CD14-positive monocyte (primary cell): ENCODE measurements around the gene ARHGAP33. TPM values are rescaled to one million over a fixed set of nuclear protein-coding genes. Genes with fewer than 3 reads are reported as not detected.

Experiments used
- DNase-seq, 3 donors: peaks; one replicate each; pipeline ENCODE4 v3.0.0-alpha.2; 2011 to 2022
- H2AFZ ChIP-seq: 2 replicates; pipeline ENCODE4 v1.6.0; 2012; ENCODE audit warnings: mild to moderate bottlenecking, low read depth, low read length, inconsistent platforms; ENCODE audit not compliant: insufficient read depth, poor library complexity, severe bottlenecking
- H3K27ac ChIP-seq, 2 donors: 1 replicate in 1 of 2; 2 replicates in 1 of 2; pipeline ENCODE4 v1.5.1; 2012 to 2013; ENCODE audit warnings: low read length in 2 of 2, control low read depth in 1 of 2, inconsistent platforms in 1 of 2, low read depth in 1 of 2, mild to moderate bottlenecking in 1 of 2
- H3K27me3 ChIP-seq, 2 donors: one replicate each; pipeline versions ENCODE4 v1.6.0 to v1.6.1; 2011 to 2013; ENCODE audit warnings: low read length in 2 of 2; ENCODE audit not compliant: control insufficient read depth in 2 of 2, insufficient read depth in 2 of 2
- H3K36me3 ChIP-seq, 2 donors: replicated peaks in 1 of 2; 1 replicate in 1 of 2; 2 replicates in 1 of 2; pipeline versions ENCODE4 v1.5.1 to v1.6.1; 2012 to 2013; ENCODE audit warnings: low read length in 2 of 2, control low read depth in 1 of 2, inconsistent platforms in 1 of 2, mild to moderate bottlenecking in 1 of 2; ENCODE audit not compliant: insufficient read depth in 2 of 2, control insufficient read depth in 1 of 2
- H3K4me1 ChIP-seq, 2 donors: 1 replicate in 1 of 2; 2 replicates in 1 of 2; pipeline versions ENCODE4 v1.5.1 to v1.6.1; 2012 to 2013; ENCODE audit warnings: low read length in 2 of 2, control low read depth in 1 of 2, inconsistent platforms in 1 of 2, mild to moderate bottlenecking in 1 of 2, moderate library complexity in 1 of 2; ENCODE audit not compliant: insufficient read depth in 2 of 2, control insufficient read depth in 1 of 2
- H3K4me2 ChIP-seq: replicated peaks from 2 replicates; pipeline ENCODE3; 2012; ENCODE audit warnings: low read length, moderate library complexity, mild to moderate bottlenecking; ENCODE audit not compliant: poor library complexity, severe bottlenecking; ENCODE audit errors: extremely low read depth
- H3K4me3 ChIP-seq, 3 experiments: fragments of 200-600 bp in 1 of 3; sonication (generic) in 1 of 3; replicated peaks in 1 of 3; 1 replicate in 2 of 3; 2 replicates in 1 of 3; pipeline ENCODE4 v1.5.1; 2011 to 2013; ENCODE audit warnings: low read length in 3 of 3, mild to moderate bottlenecking in 3 of 3, control low read depth in 2 of 3, low read depth in 2 of 3, inconsistent platforms in 1 of 3, moderate library complexity in 1 of 3
- H3K79me2 ChIP-seq: 2 replicates; pipeline ENCODE4 v1.6.0; 2012; ENCODE audit warnings: mild to moderate bottlenecking, control low read depth, inconsistent platforms, low read length, moderate library complexity; ENCODE audit not compliant: insufficient read depth
- H3K9ac ChIP-seq: 2 replicates; pipeline ENCODE4 v1.6.0; 2017; ENCODE audit warnings: low read length, mild to moderate bottlenecking; ENCODE audit not compliant: insufficient read depth, poor library complexity, severe bottlenecking
- H3K9me3 ChIP-seq, 2 donors: replicated peaks in 1 of 2; 1 replicate in 1 of 2; 2 replicates in 1 of 2; pipeline versions ENCODE4 v1.5.1 to v1.6.1; 2012 to 2013; ENCODE audit warnings: low read length in 2 of 2, control low read depth in 1 of 2; ENCODE audit not compliant: control insufficient read depth in 1 of 2, insufficient read depth in 1 of 2
- H4K20me1 ChIP-seq: 2 replicates; pipeline ENCODE4 v1.6.0; 2012; ENCODE audit warnings: mild to moderate bottlenecking, low read length, control low read depth, moderate library complexity; ENCODE audit not compliant: insufficient read depth
- H3K27ac Mint-ChIP-seq, 7 donors: one replicate each; pipeline ENCODE4 v1.8.0; 2020; ENCODE audit warnings: mild to moderate bottlenecking in 7 of 7, mixed read lengths in 7 of 7, moderate library complexity in 6 of 7, inconsistent platforms in 2 of 7
- H3K27me3 Mint-ChIP-seq, 3 donors: one replicate each; pipeline ENCODE4 v1.8.0; 2021 to 2022; ENCODE audit warnings: low read depth in 3 of 3, mild to moderate bottlenecking in 3 of 3, mixed read lengths in 3 of 3, moderate library complexity in 3 of 3, inconsistent platforms in 1 of 3
- H3K36me3 Mint-ChIP-seq, 2 donors: one replicate each; pipeline ENCODE4 v1.8.0; 2020; ENCODE audit warnings: mixed read lengths in 2 of 2, inconsistent platforms in 1 of 2, mild to moderate bottlenecking in 1 of 2
- H3K4me1 Mint-ChIP-seq: one replicate; pipeline ENCODE4 v1.8.0; 2020; ENCODE audit warnings: mild to moderate bottlenecking, mixed read lengths
- H3K4me3 Mint-ChIP-seq, 2 donors: one replicate each; pipeline ENCODE4 v1.8.0; 2020; ENCODE audit warnings: mild to moderate bottlenecking in 2 of 2, mixed read lengths in 2 of 2, moderate library complexity in 1 of 2
- H3K9me3 Mint-ChIP-seq, 7 donors: one replicate each; pipeline ENCODE4 v1.8.0; 2020 to 2022; ENCODE audit warnings: mixed read lengths in 7 of 7, mild to moderate bottlenecking in 6 of 7, moderate library complexity in 6 of 7, inconsistent platforms in 2 of 7
- CTCF ChIP-seq: fragments of 200-600 bp; IDR thresholded peaks from one replicate; pipeline ENCODE4 v1.8.0; 2022; ENCODE audit warnings: antibody characterized with exemption, mild to moderate bottlenecking
- WGBS: methylation state at CpG from one replicate; pipeline ENCODE4 v1.1.5; 2013; ENCODE audit warnings: missing lambda C conversion rate; ENCODE audit not compliant: insufficient coverage; 5-methylcytosine and 5-hydroxymethylcytosine counted together
- intact Hi-C, 2 donors: fragments of 100-400 bp; cut with micrococcal nuclease; formaldehyde crosslinking; loops; one replicate each; pipeline versions ENCODE4 v1.15.0 to v1.15.1; 2023
- polyA plus RNA-seq, 3 donors: library from polyadenylated mRNA; depleted of rRNA in 1 of 3; unstranded in 2 of 3; stranded (reverse) in 1 of 3; fragments of 300-500 nt in 2 of 3; fragments of >200 nt in 1 of 3; fragmentation: Illumina TruSeq in 2 of 3; gene quantifications; 1 replicate in 2 of 3; 2 replicates in 1 of 3; pipeline ENCODE4 v1.2.3, GENCODE V29; 2012 to 2021

The ARHGAP33 gene
- polyA plus RNA-seq, 3 donors, result 8.6 TPM; not detected in 2

GRCh38 chr19:35755131-35755549, 20.2 kb upstream of the ARHGAP33 start:
- no peak for DNase-seq
- Histone ChIP-seq H3K36me3 (peaks cover 26 to 30% of the 10 kb centered on the region in 2 donors), H3K9me3 (no peaks in the 10 kb centered on the region), H3K9ac (no peak overlapping the region), H3K4me1 (peaks cover 29 to 41% of the 10 kb centered on the region in 2 donors), H3K79me2 (peaks cover 12% of the 10 kb centered on the region), H4K20me1 (peaks cover 12% of the 10 kb centered on the region), H3K27me3 (peaks cover 9 to 21% of the 10 kb centered on the region in 2 donors), H3K27ac (no peak overlapping the region), H3K4me3 (peak overlapping the region in 1 of 3 experiments; percentile 100), H3K4me2 (peak overlapping the region; percentile 93), H2AFZ (no peak overlapping the region)
- H3K27me3 Mint-ChIP-seq, result peaks cover 18 to 33% (median 25%) of the 10 kb centered on the region in 3 donors
- peak overlapping the region; percentile 47 to 85 for H3K4me3 Mint-ChIP-seq
- no peak for TF ChIP-seq CTCF
- peaks cover 0 to 8% (median 3%) of the 10 kb centered on the region in 7 donors for H3K9me3 Mint-ChIP-seq
- intact Hi-C loops, result loop anchor here in 1 of 2 donors (5.0 to 10.0 kb wide), 2 partner anchors 257 to 360 kb away; partner anchors contain the start of genes ALKBH6, OVOL3, POLR2I and TBCB
- peaks cover 34% of the 10 kb centered on the region for H3K4me1 Mint-ChIP-seq
- peak overlapping the region in 1 of 7 donors; percentile 2 for H3K27ac Mint-ChIP-seq
- WGBS, result 77% methylated on average over 16 of the region's 17 CpGs
- H3K36me3 Mint-ChIP-seq, result peaks cover 34 to 42% of the 10 kb centered on the region in 2 donors

- intact Hi-C loops, result loop anchor here in 1 of 2 donors (5.0 to 10.0 kb wide), 2 partner anchors 257 to 359 kb away; partner anchors contain the start of genes ALKBH6, OVOL3, POLR2I and TBCB
- Histone ChIP-seq H3K27ac (no peak overlapping the region), H3K79me2 (peaks cover 12% of the 10 kb centered on the region), H3K9ac (no peak overlapping the region), H3K9me3 (no peaks in the 10 kb centered on the region), H3K36me3 (peaks cover 26 to 36% of the 10 kb centered on the region in 2 donors), H3K4me2 (peak overlapping the region; percentile 93), H4K20me1 (peaks cover 12% of the 10 kb centered on the region), H3K4me3 (peak overlapping the region in 1 of 3 experiments; percentile 100), H3K4me1 (peaks cover 29 to 41% of the 10 kb centered on the region in 2 donors), H2AFZ (no peak overlapping the region), H3K27me3 (peaks cover 9 to 21% of the 10 kb centered on the region in 2 donors)
- H3K36me3 Mint-ChIP-seq, result peaks cover 35 to 46% of the 10 kb centered on the region in 2 donors
- H3K4me1 Mint-ChIP-seq, result peaks cover 32% of the 10 kb centered on the region
- H3K4me3 Mint-ChIP-seq, result peak overlapping the region; percentile 56 to 88
- peaks cover 18 to 30% (median 25%) of the 10 kb centered on the region in 3 donors for H3K27me3 Mint-ChIP-seq
- H3K27ac Mint-ChIP-seq, result no peak overlapping the region
- TF ChIP-seq CTCF, result no peak
- peak in 1 of 3 donors; percentile 13 for DNase-seq
- WGBS, result 24% methylated on average over 67 of the region's 74 CpGs
- H3K9me3 Mint-ChIP-seq, result peaks cover 0 to 8% (median 3%) of the 10 kb centered on the region in 7 donors
Measured at GRCh38 chr19:35755550-35756376, 19.6 kb upstream of the ARHGAP33 start.
